H9 (cell line): ENCODE results near the gene RO60. TPM values are rescaled to one million over a fixed set of nuclear protein-coding genes. Genes with fewer than 3 reads are reported as not detected.

ENCODE experiments used
- DNase-seq: peaks from one replicate; pipeline ENCODE4 v3.0.0-alpha.2; 2017
- H2AFZ ChIP-seq: one replicate; pipeline ENCODE4 v1.6.1; 2013; ENCODE audit warnings: mild to moderate bottlenecking, low read length, control low read depth, moderate library complexity
- H2AK5ac ChIP-seq: 2 replicates; pipeline ENCODE4 v1.6.1; 2013; ENCODE audit warnings: low read length, control low read depth, mixed read lengths; ENCODE audit not compliant: insufficient read length
- H2BK120ac ChIP-seq: one replicate; pipeline ENCODE4 v1.6.1; 2013; ENCODE audit warnings: low read depth, mild to moderate bottlenecking, low read length, control low read depth, inconsistent platforms; ENCODE audit not compliant: poor library complexity, severe bottlenecking
- H2BK12ac ChIP-seq: 2 replicates; pipeline ENCODE4 v1.6.1; 2013; ENCODE audit warnings: low read length, control low read depth, mixed read lengths, low read depth; ENCODE audit not compliant: insufficient read length
- H2BK15ac ChIP-seq: 2 replicates; pipeline ENCODE4 v1.6.1; 2013; ENCODE audit warnings: low read depth, low read length, control low read depth
- H2BK20ac ChIP-seq: one replicate; pipeline ENCODE4 v1.6.1; 2013; ENCODE audit warnings: low read depth, mild to moderate bottlenecking, low read length, control low read depth, inconsistent platforms; ENCODE audit not compliant: poor library complexity, severe bottlenecking
- H2BK5ac ChIP-seq: 2 replicates; pipeline ENCODE4 v1.6.1; 2013; ENCODE audit warnings: low read length, control low read depth, mixed read lengths; ENCODE audit not compliant: insufficient read length
- H3K14ac ChIP-seq: 2 replicates; pipeline ENCODE4 v1.6.1; 2013; ENCODE audit warnings: low read length, control low read depth; ENCODE audit not compliant: insufficient read depth
- H3K18ac ChIP-seq: 2 replicates; pipeline ENCODE4 v1.6.1; 2013; ENCODE audit warnings: low read depth, mild to moderate bottlenecking, mixed read lengths, low read length, control low read depth; ENCODE audit not compliant: insufficient read length
- H3K23ac ChIP-seq: 2 replicates; pipeline ENCODE4 v1.6.1; 2013; ENCODE audit warnings: low read length, control low read depth, mixed read lengths, low read depth; ENCODE audit not compliant: insufficient read length
- H3K23me2 ChIP-seq: 2 replicates; pipeline ENCODE4 v1.6.1; 2013; ENCODE audit warnings: low read depth, mild to moderate bottlenecking, mixed read lengths, low read length, control low read depth; ENCODE audit not compliant: insufficient read length, poor library complexity, severe bottlenecking
- H3K27ac ChIP-seq: 2 replicates; pipeline ENCODE4 v1.5.1; 2013; ENCODE audit warnings: low read length, control low read depth, mixed read lengths, low read depth; ENCODE audit not compliant: insufficient read length
- H3K27me3 ChIP-seq: 2 replicates; pipeline ENCODE4 v1.6.1; 2013; ENCODE audit warnings: low read length, control low read depth, inconsistent platforms; ENCODE audit not compliant: insufficient read depth
- H3K4ac ChIP-seq: 2 replicates; pipeline ENCODE4 v1.6.1; 2013; ENCODE audit warnings: low read depth, mild to moderate bottlenecking, control low read depth, inconsistent platforms, low read length, moderate library complexity
- H3K4me1 ChIP-seq: 2 replicates; pipeline ENCODE4 v1.6.1; 2013; ENCODE audit warnings: low read length, control low read depth, inconsistent platforms; ENCODE audit not compliant: insufficient read depth
- H3K4me2 ChIP-seq: 2 replicates; pipeline ENCODE4 v1.6.1; 2013; ENCODE audit warnings: low read length, control low read depth, mixed read lengths; ENCODE audit not compliant: insufficient read length, insufficient read depth
- H3K56ac ChIP-seq: 2 replicates; pipeline ENCODE4 v1.6.1; 2013; ENCODE audit warnings: low read depth, mild to moderate bottlenecking, mixed read lengths, low read length, control low read depth; ENCODE audit not compliant: insufficient read length
- H3K79me1 ChIP-seq: 2 replicates; pipeline ENCODE4 v1.6.1; 2013; ENCODE audit warnings: low read depth, mild to moderate bottlenecking, moderate library complexity, low read length, control low read depth, inconsistent platforms; ENCODE audit not compliant: insufficient read depth, poor library complexity, severe bottlenecking
- H3K79me2 ChIP-seq: 2 replicates; pipeline ENCODE4 v1.6.1; 2013; ENCODE audit warnings: low read length, control low read depth, inconsistent platforms; ENCODE audit not compliant: insufficient read depth
- H3K9ac ChIP-seq: 2 replicates; pipeline ENCODE4 v1.6.1; 2013; ENCODE audit warnings: low read length, control low read depth, mixed read lengths; ENCODE audit not compliant: insufficient read length; ENCODE audit errors: extremely low read depth
- H3K9me3 ChIP-seq: one replicate; pipeline ENCODE4 v1.6.1; 2013; ENCODE audit warnings: low read depth, low read length, inconsistent platforms; ENCODE audit not compliant: control insufficient read depth
- H3T11ph ChIP-seq: one replicate; pipeline ENCODE4 v1.6.1; 2013; ENCODE audit warnings: mild to moderate bottlenecking, low read length, control low read depth, inconsistent platforms
- H4K20me1 ChIP-seq: one replicate; pipeline ENCODE4 v1.6.1; 2013; ENCODE audit not compliant: control insufficient read depth, insufficient read length, insufficient read depth
- H4K5ac ChIP-seq: 2 replicates; pipeline ENCODE4 v1.6.1; 2013; ENCODE audit warnings: low read depth, mild to moderate bottlenecking, mixed read lengths, low read length, control low read depth; ENCODE audit not compliant: insufficient read length
- H4K8ac ChIP-seq: replicated peaks from 2 replicates; pipeline ENCODE4 v1.6.1; 2013; ENCODE audit warnings: low read length, control low read depth, mixed read lengths, low read depth; ENCODE audit not compliant: insufficient read length
- H4K91ac ChIP-seq: 2 replicates; pipeline ENCODE4 v1.6.1; 2013; ENCODE audit warnings: low read depth, mild to moderate bottlenecking, moderate library complexity, mixed read lengths, low read length, control low read depth; ENCODE audit not compliant: insufficient read length
- H3K27ac Mint-ChIP-seq, 3 experiments: 2 replicates in 2 of 3; 3 replicates in 1 of 3; pipeline ENCODE4 v1.8.0; 2020 to 2021; ENCODE audit warnings: mixed read lengths in 3 of 3, mild to moderate bottlenecking in 1 of 3, moderate library complexity in 1 of 3
- H3K27me3 Mint-ChIP-seq: 2 replicates; pipeline ENCODE4 v1.8.0; 2021; ENCODE audit warnings: low read depth, mild to moderate bottlenecking, moderate library complexity, mixed read lengths
- H3K36me3 Mint-ChIP-seq, 3 experiments: 2 replicates in 2 of 3; 3 replicates in 1 of 3; pipeline ENCODE4 v1.8.0; 2020 to 2021; ENCODE audit warnings: low read depth in 3 of 3, mixed read lengths in 3 of 3; ENCODE audit not compliant: insufficient read depth in 1 of 3
- H3K4me1 Mint-ChIP-seq, 2 experiments: 2 replicates each; pipeline ENCODE4 v1.8.0; 2020; ENCODE audit warnings: mixed read lengths in 2 of 2
- H3K4me3 Mint-ChIP-seq, 2 experiments: 2 replicates in 1 of 2; 3 replicates in 1 of 2; pipeline ENCODE4 v1.8.0; 2020 to 2021; ENCODE audit warnings: mild to moderate bottlenecking in 2 of 2, mixed read lengths in 2 of 2, moderate library complexity in 1 of 2
- H3K9me3 Mint-ChIP-seq, 2 experiments: 2 replicates in 1 of 2; 3 replicates in 1 of 2; pipeline ENCODE4 v1.8.0; 2020; ENCODE audit warnings: mild to moderate bottlenecking in 2 of 2, mixed read lengths in 2 of 2, moderate library complexity in 1 of 2
- CTCF ChIP-seq: fragments of 200-600 bp; sonication (generic); conservative IDR thresholded peaks from 3 replicates; pipeline ENCODE4 v1.8.0; 2021; ENCODE audit warnings: antibody characterized with exemption, mild to moderate bottlenecking
- total RNA-seq: library from RNA; stranded (reverse); gene quantifications from 2 replicates; pipeline ENCODE4 v1.2.1, GENCODE V29; 2021

Gene RO60
- total RNA-seq, 1 experiment from 2014 or later, result 84.7 TPM

DNA sequence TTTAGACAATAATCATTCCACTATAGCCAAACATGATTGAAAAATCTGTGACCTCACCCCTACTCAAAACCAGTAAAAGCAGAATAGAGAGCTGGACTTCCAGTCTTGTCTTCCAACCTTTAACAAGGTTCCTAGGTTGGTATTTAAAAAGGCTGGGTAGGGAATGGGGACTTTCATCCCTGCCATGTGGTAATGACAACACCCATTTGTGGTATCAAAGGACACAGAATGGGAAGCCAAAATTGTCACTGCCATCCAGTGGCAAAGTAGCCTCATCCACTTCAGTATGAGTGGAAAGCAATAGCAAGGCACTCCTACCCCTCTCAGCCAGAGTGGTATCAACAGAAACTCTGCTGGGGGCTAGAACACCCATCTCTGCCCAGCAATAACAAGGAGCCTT is 34.2 kb upstream of the RO60 start:
- no peak overlapping the region for H3K9ac ChIP-seq
- H3T11ph ChIP-seq, result no peak overlapping the region
- no peak overlapping the region for H4K91ac ChIP-seq
- DNase-seq, result no peak
- no peak overlapping the region for H3K14ac ChIP-seq
- H2BK120ac ChIP-seq, result no peak overlapping the region
- no peaks in the 10 kb centered on the region for H3K79me1 ChIP-seq
- H3K79me2 ChIP-seq, result no peaks in the 10 kb centered on the region
- no peak overlapping the region for H2AK5ac ChIP-seq
- no peaks in the 10 kb centered on the region for H3K4me1 ChIP-seq
- H3K23ac ChIP-seq, result no peak overlapping the region
- H3K56ac ChIP-seq, result no peak overlapping the region
- no peak overlapping the region for H3K18ac ChIP-seq
- H3K9me3 ChIP-seq, result no peaks in the 10 kb centered on the region
- Mint-ChIP-seq H3K4me1 (peaks cover 9% of the 10 kb centered on the region in 2 experiments), H3K36me3 (peaks cover 3 to 14% (median 4%) of the 10 kb centered on the region in 3 experiments; a peak in 6 of 7 replicates), H3K27me3 (no peaks in the 10 kb centered on the region), H3K4me3 (no peak overlapping the region), H3K9me3 (no peaks in the 10 kb centered on the region), H3K27ac (peak overlapping the region in 1 of 3 experiments; percentile 47; a peak in 1 of 7 replicates)
- no peak overlapping the region for H4K5ac ChIP-seq
- H3K27me3 ChIP-seq, result no peaks in the 10 kb centered on the region
- no peak overlapping the region for H2AFZ ChIP-seq
- no peak overlapping the region for H2BK5ac ChIP-seq
- H2BK12ac ChIP-seq, result no peak overlapping the region
- H2BK15ac ChIP-seq, result no peak overlapping the region
- H3K4ac ChIP-seq, result no peak overlapping the region
- H3K27ac ChIP-seq, result no peak overlapping the region
- H2BK20ac ChIP-seq, result no peak overlapping the region
- no peaks in the 10 kb centered on the region for H3K23me2 ChIP-seq
- no peaks in the 10 kb centered on the region for H4K20me1 ChIP-seq
- TF ChIP-seq CTCF, result no peak
- H4K8ac ChIP-seq, result no peak overlapping the region
- H3K4me2 ChIP-seq, result no peak overlapping the region
